Astrocyte (in vitro differentiated cells and primary cell): ENCODE measurements around the gene MYLIP. TPM values are rescaled to one million over a fixed set of nuclear protein-coding genes. Genes with fewer than 3 reads are reported as not detected.

Experiments used
- DNase-seq: peaks from one replicate; pipeline ENCODE4 v3.0.0-alpha.2; 2010; ENCODE audit warnings: low read depth
- FAIRE-seq: peaks from 2 replicates; lab custom pipeline; 2011; peaks lifted over from hg19 to GRCh38; lab: Jason Lieb, UNC
- H2AFZ ChIP-seq: 2 replicates; pipeline ENCODE4 v1.6.0; 2012; ENCODE audit warnings: low read depth, low read length, inconsistent platforms
- H3K27ac ChIP-seq: 2 replicates; pipeline ENCODE4 v1.5.1; 2011; ENCODE audit warnings: low read depth, low read length, inconsistent platforms
- H3K27me3 ChIP-seq: 2 replicates; pipeline ENCODE4 v1.6.0; 2011; ENCODE audit warnings: low read length, inconsistent platforms; ENCODE audit not compliant: insufficient read depth
- H3K36me3 ChIP-seq: 2 replicates; pipeline ENCODE4 v1.5.1; 2011; ENCODE audit warnings: low read length, inconsistent platforms; ENCODE audit not compliant: insufficient read depth
- H3K4me1 ChIP-seq: 2 replicates; pipeline ENCODE4 v1.5.1; 2011; ENCODE audit warnings: low read length, inconsistent platforms; ENCODE audit not compliant: insufficient read depth
- H3K4me2 ChIP-seq: 2 replicates; pipeline ENCODE4 v1.6.0; 2012; ENCODE audit warnings: low read length, inconsistent platforms
- H3K4me3 ChIP-seq: 2 replicates; pipeline ENCODE4 v1.5.1; 2011; ENCODE audit warnings: low read depth, mild to moderate bottlenecking, low read length, inconsistent platforms; ENCODE audit not compliant: insufficient read depth
- H3K79me2 ChIP-seq: 2 replicates; pipeline ENCODE4 v1.6.0; 2012; ENCODE audit warnings: mild to moderate bottlenecking, low read length, inconsistent platforms; ENCODE audit not compliant: insufficient read depth
- H3K9ac ChIP-seq: 2 replicates; pipeline ENCODE4 v1.6.0; 2012; ENCODE audit warnings: mild to moderate bottlenecking, low read length, inconsistent platforms
- H3K9me3 ChIP-seq: 2 replicates; pipeline ENCODE4 v1.5.1; 2012; ENCODE audit warnings: low read depth, mild to moderate bottlenecking, low read length, inconsistent platforms; ENCODE audit not compliant: insufficient read depth
- H4K20me1 ChIP-seq: 2 replicates; pipeline ENCODE4 v1.6.0; 2012; ENCODE audit warnings: low read length, inconsistent platforms; ENCODE audit not compliant: insufficient read depth
- H3K27ac Mint-ChIP-seq: one replicate; pipeline ENCODE4 v1.8.0; 2021; ENCODE audit warnings: mild to moderate bottlenecking, mixed read lengths; ENCODE audit not compliant: unreplicated experiment
- H3K27me3 Mint-ChIP-seq: one replicate; pipeline ENCODE4 v1.8.0; 2021; ENCODE audit warnings: low read depth, mixed read lengths; ENCODE audit not compliant: unreplicated experiment
- H3K36me3 Mint-ChIP-seq: one replicate; pipeline ENCODE4 v1.8.0; 2021; ENCODE audit warnings: low read depth, mixed read lengths; ENCODE audit not compliant: unreplicated experiment
- H3K4me1 Mint-ChIP-seq: one replicate; pipeline ENCODE4 v1.8.0; 2021; ENCODE audit warnings: low read depth, mixed read lengths; ENCODE audit not compliant: unreplicated experiment
- H3K4me3 Mint-ChIP-seq: one replicate; pipeline ENCODE4 v1.8.0; 2021; ENCODE audit warnings: mild to moderate bottlenecking, moderate library complexity, mixed read lengths; ENCODE audit not compliant: unreplicated experiment
- H3K9me3 Mint-ChIP-seq: one replicate; pipeline ENCODE4 v1.8.0; 2021; ENCODE audit warnings: mild to moderate bottlenecking, mixed read lengths; ENCODE audit not compliant: unreplicated experiment
- CTCF ChIP-seq: IDR thresholded peaks from 2 replicates; pipeline ENCODE4 v1.5.1; 2011; ENCODE audit warnings: low read depth, mild to moderate bottlenecking, inconsistent platforms, low read length, moderate library complexity; ENCODE audit not compliant: insufficient read depth
- EZH2 ChIP-seq: IDR thresholded peaks from 2 replicates; pipeline ENCODE4 v1.6.1; 2012; ENCODE audit warnings: mild to moderate bottlenecking, low read length, inconsistent platforms; ENCODE audit not compliant: insufficient read depth
- total RNA-seq: library from RNA; stranded (reverse); gene quantifications from 2 replicates; pipeline ENCODE4 v1.2.1, GENCODE V29; 2021

Gene MYLIP
- total RNA-seq, 1 donor from 2014 or later: 12.9 TPM

GRCh38 chr6:16187176-16187575 lies 58.3 kb downstream of the MYLIP start:
- H3K9ac ChIP-seq: no peak overlapping the region
- Mint-ChIP-seq H3K4me1 (peaks cover under 1% of the 10 kb centered on the region), H3K36me3 (no peaks in the 10 kb centered on the region), H3K9me3 (no peaks in the 10 kb centered on the region), H3K27me3 (no peaks in the 10 kb centered on the region), H3K27ac (no peak overlapping the region), H3K4me3 (no peak overlapping the region)
- H3K4me2 ChIP-seq: no peak overlapping the region
- H3K4me3 ChIP-seq: no peak overlapping the region
- H3K79me2 ChIP-seq: no peaks in the 10 kb centered on the region
- H3K27ac ChIP-seq: no peak overlapping the region
- no peak overlapping the region for H2AFZ ChIP-seq
- peaks cover 37% of the 10 kb centered on the region for H3K27me3 ChIP-seq
- H3K36me3 ChIP-seq: no peaks in the 10 kb centered on the region
- no peaks in the 10 kb centered on the region for H4K20me1 ChIP-seq
- FAIRE-seq: no peak
- H3K9me3 ChIP-seq: no peaks in the 10 kb centered on the region
- no peak for DNase-seq
- H3K4me1 ChIP-seq: no peaks in the 10 kb centered on the region
- no peak for TF ChIP-seq CTCF

- Histone ChIP-seq H3K9me3 (no peaks in the 10 kb centered on the region), H3K4me3 (no peak overlapping the region), H3K27me3 (peaks cover 43% of the 10 kb centered on the region), H2AFZ (no peak overlapping the region), H3K79me2 (no peaks in the 10 kb centered on the region), H3K27ac (no peak overlapping the region), H3K9ac (no peak overlapping the region), H3K4me2 (no peak overlapping the region), H3K36me3 (no peaks in the 10 kb centered on the region), H3K4me1 (no peaks in the 10 kb centered on the region), H4K20me1 (no peaks in the 10 kb centered on the region)
- FAIRE-seq (no peak), DNase-seq (no peak)
- TF ChIP-seq CTCF (no peak), EZH2 (no peak)
- no peaks in the 10 kb centered on the region for H3K9me3 Mint-ChIP-seq
- H3K36me3 Mint-ChIP-seq: no peaks in the 10 kb centered on the region
- no peak overlapping the region for H3K4me3 Mint-ChIP-seq
- H3K27me3 Mint-ChIP-seq: no peaks in the 10 kb centered on the region
- no peaks in the 10 kb centered on the region for H3K4me1 Mint-ChIP-seq
- H3K27ac Mint-ChIP-seq: no peak overlapping the region
Observed at GRCh38 chr6:16190214-16190613, 61.3 kb downstream of the MYLIP start.

DNA sequence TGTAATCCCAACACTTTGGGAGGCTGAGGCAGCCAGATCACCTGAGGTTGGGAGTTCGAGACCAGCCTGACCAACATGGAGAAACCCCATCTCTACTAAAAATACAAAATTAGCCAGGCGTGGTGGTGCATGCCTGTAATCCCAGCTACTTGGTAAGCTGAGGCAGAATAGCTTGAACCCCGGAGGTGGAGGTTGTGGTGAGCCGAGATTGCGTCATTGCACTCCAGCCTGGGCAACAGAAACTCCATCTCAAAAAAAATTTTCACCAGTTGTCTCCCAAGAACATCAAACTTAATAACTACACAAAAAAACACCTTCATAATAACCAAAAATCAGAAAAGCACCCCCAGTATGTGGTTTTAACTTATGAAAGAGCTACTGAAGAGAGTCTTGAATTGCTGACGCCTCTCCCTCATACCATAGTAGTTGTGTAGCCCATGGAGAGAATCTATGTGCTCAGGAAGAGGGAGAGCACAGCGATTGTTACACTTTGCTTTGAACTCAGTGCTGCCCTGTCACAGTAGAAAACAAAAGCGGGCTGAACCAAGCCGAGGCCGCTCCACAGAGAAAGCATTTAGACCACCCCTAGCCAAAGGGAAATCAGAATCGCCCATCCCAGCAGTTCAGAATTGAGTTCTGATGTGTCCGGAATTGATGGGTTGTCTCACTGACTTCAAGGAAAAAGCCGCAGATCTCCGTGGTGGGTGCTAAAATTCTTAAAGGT lies 67.5 kb downstream of the MYLIP start:
- Histone ChIP-seq H3K4me1 (peaks cover 10% of the 10 kb centered on the region), H3K9me3 (no peaks in the 10 kb centered on the region), H3K9ac (no peak overlapping the region), H3K4me3 (no peak overlapping the region), H3K27me3 (peaks cover 29% of the 10 kb centered on the region), H2AFZ (no peak overlapping the region), H3K79me2 (no peaks in the 10 kb centered on the region), H3K36me3 (no peaks in the 10 kb centered on the region), H4K20me1 (no peaks in the 10 kb centered on the region), H3K27ac (no peak overlapping the region), H3K4me2 (no peak overlapping the region)
- Mint-ChIP-seq H3K9me3 (no peaks in the 10 kb centered on the region), H3K27me3 (no peaks in the 10 kb centered on the region), H3K36me3 (no peaks in the 10 kb centered on the region), H3K27ac (no peak overlapping the region), H3K4me3 (no peak overlapping the region), H3K4me1 (no peaks in the 10 kb centered on the region)
- DNase-seq (no peak), FAIRE-seq (no peak)
- no peak for TF ChIP-seq EZH2
- TF ChIP-seq CTCF: no peak
